ENCODE measurements around the gene KRTAP5-6. TPM values are rescaled to one million over a fixed set of nuclear protein-coding genes. Genes with fewer than 3 reads are reported as not detected.
"Not testable (repeated sequence)": the region's sequence is repeated elsewhere in the genome, so short reads cannot be mapped to it uniquely, and the experiment has no call there.

KRTAP5-6 gene
- total RNA-seq, 2 donors from 2014 or later, result not detected

- no peaks in the 10 kb centered on the region for H3K9me3 ChIP-seq (ENCODE audit: control insufficient read depth, low read length, poor library complexity, severe bottlenecking)
- H3K27me3 Mint-ChIP-seq, result peaks cover 38% of the 10 kb centered on the region
- no peak overlapping the region for H3K4me3 Mint-ChIP-seq
- DNase-seq (no peak), ATAC-seq (no peak)
- no peak overlapping the region for H3K27ac Mint-ChIP-seq
- H3K36me3 Mint-ChIP-seq (ENCODE audit: low read depth), result no peaks in the 10 kb centered on the region
- H3K4me1 Mint-ChIP-seq, result no peaks in the 10 kb centered on the region
Observed at GRCh38 chr11:1682225-1682905, 14.6 kb upstream of the KRTAP5-6 start.

DNA sequence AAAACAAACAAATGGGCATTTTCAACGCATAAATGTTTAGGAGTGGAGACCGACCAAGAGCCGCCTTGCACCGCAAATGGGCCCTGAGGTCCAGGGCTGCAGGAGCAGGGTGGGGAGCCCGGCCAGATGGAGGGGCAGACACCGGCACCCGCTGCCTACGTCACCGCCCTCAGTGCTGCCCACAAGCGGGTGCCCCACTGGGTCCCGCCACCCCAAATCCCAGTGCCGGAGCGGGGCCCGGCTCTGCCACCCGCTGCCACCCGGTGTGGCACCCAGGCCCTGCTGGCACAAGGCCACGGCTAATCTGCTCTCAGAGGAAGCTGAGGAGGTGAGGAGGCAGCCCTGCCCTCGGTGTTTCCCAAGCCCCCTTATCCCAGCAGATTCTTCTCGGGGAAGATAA lies 13.8 kb upstream of the KRTAP5-6 start:
- not testable (repeated sequence) for H3K36me3 Mint-ChIP-seq (ENCODE audit: low read depth); H3K27ac Mint-ChIP-seq; DNase-seq; H3K4me3 Mint-ChIP-seq; H3K9me3 ChIP-seq (ENCODE audit: control insufficient read depth, low read length, poor library complexity, severe bottlenecking); H3K4me1 Mint-ChIP-seq; ATAC-seq
- peaks cover 31% of the 10 kb centered on the region for H3K27me3 Mint-ChIP-seq

DNA sequence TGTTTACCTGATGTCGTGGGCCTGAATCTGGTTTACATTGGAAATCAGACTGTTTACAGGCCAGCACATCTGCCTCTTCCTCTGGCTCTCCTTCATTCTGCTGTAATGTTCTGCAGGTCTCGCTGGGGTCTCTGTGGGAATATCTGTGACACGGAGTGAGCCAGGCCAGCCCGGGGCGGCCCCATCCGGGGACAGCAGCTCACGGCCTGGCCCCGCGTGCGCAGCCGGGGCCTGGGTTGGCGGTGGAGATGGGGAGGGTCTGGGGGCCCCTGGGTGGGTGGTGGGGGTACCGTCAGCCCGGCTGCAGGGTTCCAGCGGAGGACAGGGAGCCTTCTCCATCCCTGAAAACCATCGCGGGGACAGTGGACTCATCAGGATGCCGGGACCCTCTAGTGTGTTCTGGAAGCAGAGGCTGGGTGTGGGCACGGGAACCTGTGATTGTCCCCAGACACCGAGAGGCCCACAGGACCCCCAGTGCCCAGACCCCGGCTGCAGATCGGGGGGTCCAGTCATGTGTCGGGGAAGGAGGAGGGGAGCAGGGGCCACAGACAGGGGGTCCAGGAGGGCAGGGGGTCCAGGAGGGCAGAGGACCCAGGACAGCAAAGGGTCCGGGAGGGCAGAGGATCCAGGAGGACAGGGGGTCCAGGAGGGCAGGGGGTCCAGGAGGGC lies 13.0 kb upstream of the KRTAP5-6 start:
- not testable (repeated sequence) for H3K9me3 ChIP-seq (ENCODE audit: control insufficient read depth, low read length, poor library complexity, severe bottlenecking); H3K4me1 Mint-ChIP-seq; H3K4me3 Mint-ChIP-seq; H3K36me3 Mint-ChIP-seq (ENCODE audit: low read depth); H3K27ac Mint-ChIP-seq; ATAC-seq; DNase-seq
- H3K27me3 Mint-ChIP-seq, result peaks cover 30% of the 10 kb centered on the region

GRCh38 chr11:1684886-1685874 lies 11.8 kb upstream of the KRTAP5-6 start:
- ATAC-seq; DNase-seq; H3K4me3 Mint-ChIP-seq; H3K27ac Mint-ChIP-seq; H3K36me3 Mint-ChIP-seq (ENCODE audit: low read depth); H3K9me3 ChIP-seq (ENCODE audit: control insufficient read depth, low read length, poor library complexity, severe bottlenecking); H3K4me1 Mint-ChIP-seq: not testable (repeated sequence)
- H3K27me3 Mint-ChIP-seq, result peaks cover 37% of the 10 kb centered on the region

GRCh38 chr11:1686220-1686619 lies 10.8 kb upstream of the KRTAP5-6 start:
- DNase-seq; H3K4me1 Mint-ChIP-seq; H3K4me3 Mint-ChIP-seq; H3K9me3 ChIP-seq (ENCODE audit: control insufficient read depth, low read length, poor library complexity, severe bottlenecking); ATAC-seq; H3K36me3 Mint-ChIP-seq (ENCODE audit: low read depth); H3K27ac Mint-ChIP-seq: not testable (repeated sequence)
- peaks cover 46% of the 10 kb centered on the region for H3K27me3 Mint-ChIP-seq

- H3K4me3 Mint-ChIP-seq; DNase-seq; H3K36me3 Mint-ChIP-seq (ENCODE audit: low read depth); H3K4me1 Mint-ChIP-seq; H3K9me3 ChIP-seq (ENCODE audit: control insufficient read depth, low read length, poor library complexity, severe bottlenecking); ATAC-seq; H3K27ac Mint-ChIP-seq: not testable (repeated sequence)
- H3K27me3 Mint-ChIP-seq, result peaks cover 43% of the 10 kb centered on the region
Observed at GRCh38 chr11:1688336-1688947, 8.6 kb upstream of the KRTAP5-6 start.

DNA sequence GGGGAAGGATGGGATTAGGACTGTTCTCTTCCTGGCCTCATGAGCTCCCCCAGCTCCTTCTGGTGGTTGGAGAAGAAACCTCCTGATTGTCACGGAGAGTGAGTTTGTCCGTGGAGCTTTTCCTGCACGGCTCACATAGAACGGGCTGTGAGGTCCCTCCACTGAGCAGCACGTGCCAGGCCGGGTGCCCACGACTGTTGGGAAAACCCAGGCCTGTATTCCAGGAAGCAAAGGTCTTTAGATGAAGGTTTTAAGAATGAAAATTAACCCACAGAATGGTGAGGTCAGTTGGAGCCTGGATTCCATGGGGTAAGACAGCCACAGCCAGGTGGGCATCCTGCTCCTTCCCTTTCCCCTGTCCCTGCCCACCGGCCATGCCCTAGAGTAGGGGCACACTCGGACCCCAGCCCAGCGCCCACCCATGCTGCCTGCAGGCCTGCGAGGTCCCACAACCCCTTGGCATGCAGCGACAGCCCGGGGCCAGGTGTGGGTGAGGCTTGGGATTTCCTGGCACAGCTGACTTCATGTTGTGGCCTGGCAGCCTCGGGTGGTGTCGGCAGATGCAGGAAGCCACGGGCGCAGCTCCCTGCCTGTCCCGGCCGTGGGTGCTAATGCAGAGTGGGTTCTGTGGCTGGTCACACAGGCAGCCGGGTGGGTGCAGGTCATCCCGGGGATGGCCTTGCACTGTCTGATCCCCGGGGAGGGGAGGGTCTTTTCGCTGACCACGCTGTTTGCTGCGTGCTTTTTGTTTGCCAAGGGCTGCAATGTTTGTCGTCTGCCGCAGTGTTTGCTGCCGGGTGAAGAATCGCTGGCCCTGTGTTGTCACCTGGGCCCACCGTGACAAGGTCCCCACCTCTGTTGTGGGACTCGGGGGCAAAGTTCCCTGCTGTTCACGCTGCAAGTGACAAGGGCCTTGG lies 7.5 kb upstream of the KRTAP5-6 start:
- peaks cover 47% of the 10 kb centered on the region for H3K27me3 Mint-ChIP-seq
- H3K27ac Mint-ChIP-seq, result peak overlapping the region; percentile 3
- ATAC-seq; H3K9me3 ChIP-seq (ENCODE audit: control insufficient read depth, low read length, poor library complexity, severe bottlenecking); H3K36me3 Mint-ChIP-seq (ENCODE audit: low read depth); H3K4me1 Mint-ChIP-seq; H3K4me3 Mint-ChIP-seq; DNase-seq: not testable (repeated sequence)

DNA sequence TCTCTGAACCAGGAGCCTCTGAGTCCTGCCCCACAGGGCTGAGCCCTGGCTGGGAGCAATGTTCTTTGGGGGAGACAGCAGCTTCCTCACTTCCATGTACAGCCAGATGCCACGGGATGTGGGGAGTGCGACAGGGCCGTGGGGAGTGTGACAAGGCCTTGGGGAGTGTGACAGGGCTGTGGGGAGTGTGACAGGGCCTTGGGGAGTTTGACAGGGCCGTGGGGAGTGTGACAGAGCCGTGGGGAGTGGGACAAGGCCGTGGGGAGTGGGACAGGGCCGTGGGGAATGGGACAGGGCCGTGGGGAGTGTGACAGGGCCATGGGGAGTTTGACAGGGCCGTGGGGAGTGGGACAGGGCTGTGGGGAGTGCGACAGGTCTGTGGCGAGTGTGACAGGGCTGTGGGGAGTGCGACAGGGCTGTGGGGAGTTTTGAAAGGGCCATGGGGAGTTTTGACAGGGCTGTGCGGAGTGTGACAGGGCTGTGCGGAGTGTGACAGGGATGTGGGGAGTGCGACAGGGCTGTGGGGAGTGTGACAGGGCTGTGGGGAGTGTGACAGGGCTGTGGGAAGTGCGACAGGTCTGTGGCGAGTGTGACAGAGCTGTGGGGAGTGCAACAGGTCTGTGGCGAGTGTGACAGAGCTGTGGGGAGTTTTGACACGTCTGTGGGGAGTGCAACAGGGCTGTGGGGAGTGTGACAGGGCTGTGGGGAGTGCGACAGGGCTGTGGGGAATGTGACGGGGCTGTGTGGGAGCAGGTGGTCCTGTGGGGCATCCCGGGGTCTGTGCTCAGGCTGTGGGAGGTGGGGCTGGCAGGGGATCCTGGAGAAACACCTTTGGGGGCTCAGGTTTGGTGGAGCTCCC lies 6.6 kb upstream of the KRTAP5-6 start:
- no peak for ATAC-seq
- Mint-ChIP-seq H3K27ac (peak overlapping the region; percentile 3), H3K36me3 (ENCODE audit: low read depth) (no peaks in the 10 kb centered on the region)

GRCh38 chr11:1691026-1691877 lies 5.7 kb upstream of the KRTAP5-6 start:
- Mint-ChIP-seq H3K4me3 (no peak overlapping the region), H3K27ac (no peak overlapping the region)

More for the DNA sequence above, 6.6 kb upstream of the KRTAP5-6 start:
- H3K9me3 ChIP-seq (ENCODE audit: control insufficient read depth, low read length, poor library complexity, severe bottlenecking), result no peaks in the 10 kb centered on the region
- H3K27me3 Mint-ChIP-seq, result peaks cover 46% of the 10 kb centered on the region
- no peak for DNase-seq
- H3K4me3 Mint-ChIP-seq, result no peak overlapping the region
- peaks cover 7% of the 10 kb centered on the region for H3K4me1 Mint-ChIP-seq

DNA sequence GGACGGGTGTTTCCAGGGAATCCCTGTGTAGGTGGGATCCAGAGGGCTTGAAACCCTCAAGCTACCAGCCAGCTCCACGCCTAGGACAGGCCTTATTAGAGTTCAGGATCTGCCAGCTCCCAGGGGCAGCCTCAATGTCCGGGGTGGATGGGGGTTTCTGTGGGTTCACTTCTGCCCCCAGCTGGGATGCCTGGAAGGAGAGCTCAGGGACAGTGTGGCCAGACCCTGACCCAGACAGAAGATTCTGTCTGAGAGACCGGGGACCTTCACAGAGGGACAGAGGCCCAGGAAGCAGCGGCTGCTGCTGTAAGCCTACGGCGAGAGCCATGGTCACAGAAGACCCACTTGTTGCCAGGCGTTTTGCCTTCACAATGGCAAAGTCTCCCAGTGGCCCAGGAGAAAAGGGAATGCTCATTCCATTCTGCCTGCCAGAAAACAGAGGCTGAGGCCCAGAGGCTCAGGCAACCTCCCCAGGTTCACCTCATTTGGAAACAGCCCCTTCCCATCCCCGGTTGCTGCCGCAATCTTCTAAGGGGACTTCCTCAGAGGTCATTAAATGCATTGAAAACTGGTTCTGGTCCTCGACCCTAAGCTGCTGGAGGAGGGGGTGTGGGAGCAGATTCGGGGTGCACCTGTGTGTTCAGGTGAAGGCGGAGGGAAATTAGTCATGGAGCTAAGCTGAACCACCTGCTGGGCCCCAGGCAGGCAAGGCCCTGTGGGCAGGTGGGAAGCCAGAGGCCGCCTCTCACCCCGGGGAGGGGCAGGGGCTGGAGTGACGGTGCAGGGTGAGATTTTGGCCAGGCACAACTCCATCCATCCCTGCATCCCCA lies 4.9 kb upstream of the KRTAP5-6 start:
- DNase-seq, result no peak
- H3K27me3 Mint-ChIP-seq, result peaks cover 56% of the 10 kb centered on the region
- H3K27ac Mint-ChIP-seq, result no peak overlapping the region
- peaks cover 11% of the 10 kb centered on the region for H3K4me1 Mint-ChIP-seq
- ATAC-seq, result no peak
- H3K4me3 Mint-ChIP-seq, result no peak overlapping the region
- H3K9me3 ChIP-seq (ENCODE audit: control insufficient read depth, low read length, poor library complexity, severe bottlenecking), result no peaks in the 10 kb centered on the region
- peaks cover 2% of the 10 kb centered on the region for H3K36me3 Mint-ChIP-seq (ENCODE audit: low read depth)

More at GRCh38 chr11:1691026-1691877, 5.7 kb upstream of the KRTAP5-6 start:
- Mint-ChIP-seq H3K27me3 (peaks cover 52% of the 10 kb centered on the region), H3K36me3 (ENCODE audit: low read depth) (peaks cover 2% of the 10 kb centered on the region), H3K4me1 (peaks cover 9% of the 10 kb centered on the region)
- H3K9me3 ChIP-seq (ENCODE audit: control insufficient read depth, low read length, poor library complexity, severe bottlenecking), result no peaks in the 10 kb centered on the region
- DNase-seq (no peak), ATAC-seq (no peak)

All from T-helper 17 cell (primary cell).